Kidney epithelial cell (primary cell): ENCODE measurements around the gene NPL. TPM values are rescaled to one million over a fixed set of nuclear protein-coding genes. Genes with fewer than 3 reads are reported as not detected.
A peak's percentile ranks its signal among the peaks of the same experiment; 100 is the strongest.

Experiments
- DNase-seq: peaks from one replicate; pipeline ENCODE4 v3.0.0-alpha.2; 2010; ENCODE audit warnings: low read depth
- H3K27me3 ChIP-seq: 2 replicates; pipeline ENCODE4 v1.6.0; 2011; ENCODE audit warnings: low read length; ENCODE audit not compliant: control insufficient read depth, insufficient read depth
- H3K36me3 ChIP-seq: 2 replicates; pipeline ENCODE4 v1.5.1; 2011; ENCODE audit warnings: low read length; ENCODE audit not compliant: control insufficient read depth, insufficient read depth
- H3K4me3 ChIP-seq: 2 replicates; pipeline ENCODE4 v1.5.1; 2011; ENCODE audit warnings: low read depth, mild to moderate bottlenecking, control low read depth, low read length
- total RNA-seq: library from RNA; depleted of rRNA; stranded (reverse); fragments of >200 nt; gene quantifications from 2 replicates; pipeline ENCODE4 v1.2.3, GENCODE V29; 2015
- TF ChIP-seq, protein P1 (sequence below): IDR thresholded peaks from 2 replicates; pipeline ENCODE4 v1.5.1; 2011; ENCODE audit warnings: mild to moderate bottlenecking, moderate library complexity, low read length, control low read depth, inconsistent platforms; ENCODE audit not compliant: insufficient read depth, poor library complexity, severe bottlenecking

The NPL gene
- total RNA-seq, 1 donor from 2014 or later = 2.3 TPM

DNA sequence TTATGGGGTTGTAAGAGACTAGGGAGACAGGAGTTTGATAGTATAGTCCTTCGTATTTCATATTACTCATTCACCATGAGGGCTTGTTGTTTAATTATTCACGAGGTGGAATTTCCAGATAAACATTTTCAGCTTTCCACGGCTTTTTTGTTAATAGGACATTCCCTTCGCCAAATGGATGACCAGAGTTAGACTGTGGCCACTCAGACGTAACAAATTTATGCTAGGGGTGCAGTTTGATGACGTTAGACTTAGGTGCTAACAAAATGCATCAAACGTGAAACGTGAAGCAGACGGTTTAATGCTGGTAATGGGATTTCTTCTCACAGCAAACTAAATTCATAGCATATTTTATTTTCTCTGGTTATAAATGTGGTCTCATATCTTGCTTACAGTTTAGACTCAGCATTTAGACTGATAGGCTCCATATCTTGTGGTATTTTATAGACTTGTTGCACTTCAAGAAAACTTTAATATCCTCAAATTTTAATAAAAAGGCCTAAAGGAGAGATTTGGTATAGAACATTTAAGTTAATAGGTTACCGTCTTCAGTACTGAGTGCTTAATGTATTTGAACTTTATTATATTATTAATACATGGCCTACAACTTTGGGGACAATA lies 51.9 kb downstream of the NPL start:
- DNase-seq = peak; percentile 68
- peaks cover 3% of the 10 kb centered on the region for H3K36me3 ChIP-seq
- peak overlapping the region; percentile 90 for H3K4me3 ChIP-seq
- TF ChIP-seq, protein P1, sequence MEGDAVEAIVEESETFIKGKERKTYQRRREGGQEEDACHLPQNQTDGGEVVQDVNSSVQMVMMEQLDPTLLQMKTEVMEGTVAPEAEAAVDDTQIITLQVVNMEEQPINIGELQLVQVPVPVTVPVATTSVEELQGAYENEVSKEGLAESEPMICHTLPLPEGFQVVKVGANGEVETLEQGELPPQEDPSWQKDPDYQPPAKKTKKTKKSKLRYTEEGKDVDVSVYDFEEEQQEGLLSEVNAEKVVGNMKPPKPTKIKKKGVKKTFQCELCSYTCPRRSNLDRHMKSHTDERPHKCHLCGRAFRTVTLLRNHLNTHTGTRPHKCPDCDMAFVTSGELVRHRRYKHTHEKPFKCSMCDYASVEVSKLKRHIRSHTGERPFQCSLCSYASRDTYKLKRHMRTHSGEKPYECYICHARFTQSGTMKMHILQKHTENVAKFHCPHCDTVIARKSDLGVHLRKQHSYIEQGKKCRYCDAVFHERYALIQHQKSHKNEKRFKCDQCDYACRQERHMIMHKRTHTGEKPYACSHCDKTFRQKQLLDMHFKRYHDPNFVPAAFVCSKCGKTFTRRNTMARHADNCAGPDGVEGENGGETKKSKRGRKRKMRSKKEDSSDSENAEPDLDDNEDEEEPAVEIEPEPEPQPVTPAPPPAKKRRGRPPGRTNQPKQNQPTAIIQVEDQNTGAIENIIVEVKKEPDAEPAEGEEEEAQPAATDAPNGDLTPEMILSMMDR = no peak
- no peaks in the 10 kb centered on the region for H3K27me3 ChIP-seq

DNA sequence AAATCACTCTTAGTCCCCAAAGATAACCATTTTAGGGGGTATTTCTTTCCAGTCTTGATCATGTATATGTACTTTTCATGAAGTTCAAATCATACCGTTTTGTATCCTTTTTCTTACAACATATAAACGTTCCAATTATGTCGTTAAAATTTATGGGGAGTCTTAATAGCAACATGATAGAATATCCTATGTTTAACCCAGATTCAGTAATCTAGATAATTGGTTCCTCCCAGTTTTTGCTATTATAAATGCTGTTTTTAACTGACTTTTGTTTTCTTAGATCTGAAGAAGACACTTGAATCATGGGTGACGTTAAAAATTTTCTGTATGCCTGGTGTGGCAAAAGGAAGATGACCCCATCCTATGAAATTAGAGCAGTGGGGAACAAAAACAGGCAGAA lies 52.7 kb downstream of the NPL start:
- H3K27me3 ChIP-seq = no peaks in the 10 kb centered on the region
- TF ChIP-seq, protein P1 = no peak
- no peak for DNase-seq
- peaks cover 3% of the 10 kb centered on the region for H3K36me3 ChIP-seq
- H3K4me3 ChIP-seq = no peak overlapping the region

DNA sequence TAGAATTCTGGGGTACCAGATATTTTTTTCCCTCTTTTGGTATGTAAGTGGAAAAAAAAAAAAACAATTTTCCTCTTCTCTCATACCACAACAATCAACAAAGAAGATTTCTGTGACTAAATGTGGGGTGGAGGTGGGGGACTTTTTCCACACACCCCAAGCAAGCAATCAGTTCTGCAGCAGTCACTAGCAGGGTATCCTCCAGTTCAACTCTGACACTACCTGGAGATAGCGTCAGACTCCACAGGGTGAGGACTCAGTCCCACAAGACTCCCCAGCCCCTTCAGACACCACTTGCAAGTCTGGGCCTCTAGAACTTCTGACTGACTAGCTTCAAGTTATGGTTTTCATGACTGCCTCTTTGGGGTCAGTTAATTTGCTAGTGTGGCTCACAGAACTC lies 55.8 kb downstream of the NPL start:
- DNase-seq = no peak
- peaks cover 6% of the 10 kb centered on the region for H3K36me3 ChIP-seq
- H3K4me3 ChIP-seq = no peak overlapping the region
- H3K27me3 ChIP-seq = no peaks in the 10 kb centered on the region
- TF ChIP-seq, protein P1 = no peak

DNA sequence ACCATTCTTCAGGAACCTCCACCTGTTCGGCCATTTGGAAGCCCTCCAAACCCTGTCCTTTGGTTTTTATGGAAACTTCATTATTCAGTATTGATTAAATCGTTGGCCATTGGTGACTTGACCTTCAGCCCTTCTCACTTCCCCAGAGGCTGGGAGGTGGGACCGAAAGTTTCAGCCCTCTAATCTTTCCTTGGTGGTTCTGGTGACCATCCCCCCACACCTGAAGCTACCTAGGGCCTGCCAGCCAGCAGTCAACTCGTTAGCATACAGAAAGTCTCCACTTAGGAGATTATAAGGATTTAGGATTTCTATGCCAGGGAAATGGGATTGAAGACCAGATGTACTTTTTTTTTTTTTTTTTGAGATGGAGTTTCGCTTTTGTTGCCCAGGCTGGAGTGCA lies 56.3 kb downstream of the NPL start:
- Histone ChIP-seq H3K36me3 (peaks cover 6% of the 10 kb centered on the region), H3K27me3 (no peaks in the 10 kb centered on the region), H3K4me3 (no peak overlapping the region)
- TF ChIP-seq, protein P1 = no peak
- DNase-seq = no peak

DNA sequence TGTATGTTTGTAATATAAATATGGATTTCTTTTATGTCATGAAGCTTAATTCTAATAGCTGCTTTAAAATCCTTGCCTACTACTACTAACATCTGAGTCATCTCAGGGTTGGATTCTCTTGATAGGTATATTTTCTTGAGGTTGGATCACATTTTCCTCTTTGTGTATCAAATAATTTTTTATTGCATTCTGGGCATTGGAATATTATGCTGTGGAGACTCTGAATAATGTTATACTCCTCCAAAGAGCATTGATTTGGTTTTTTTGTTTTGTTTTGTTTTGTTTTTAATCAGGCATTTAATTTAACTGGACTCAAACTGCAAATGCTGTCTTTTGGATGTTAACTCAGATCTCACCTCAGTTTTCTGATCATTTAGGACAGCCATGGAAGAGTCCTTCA lies 57.5 kb downstream of the NPL start:
- Histone ChIP-seq H3K27me3 (no peaks in the 10 kb centered on the region), H3K4me3 (no peak overlapping the region), H3K36me3 (peaks cover 6% of the 10 kb centered on the region)
- DNase-seq = no peak
- TF ChIP-seq, protein P1 = no peak

DNA sequence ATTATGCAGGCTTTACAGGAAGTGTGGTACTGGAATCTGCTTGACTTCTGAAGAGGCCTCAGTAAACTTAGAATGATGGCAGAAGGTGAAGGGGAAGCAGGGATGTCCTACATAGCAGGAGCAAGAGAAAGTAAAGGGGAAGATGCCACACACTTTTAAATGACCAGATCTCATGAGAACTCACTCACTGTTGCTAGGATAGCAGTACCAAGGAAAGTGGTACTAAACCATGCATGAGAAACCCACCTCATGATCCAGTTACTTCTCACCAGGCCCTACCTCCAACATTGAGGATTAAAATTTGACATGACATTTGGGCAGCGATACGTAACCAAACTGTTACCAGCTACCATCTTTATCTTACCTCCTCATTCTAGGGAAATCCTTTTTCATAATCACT lies 59.2 kb downstream of the NPL start:
- no peaks in the 10 kb centered on the region for H3K27me3 ChIP-seq
- H3K4me3 ChIP-seq = no peak overlapping the region
- TF ChIP-seq, protein P1 = no peak
- DNase-seq = no peak
- peaks cover 5% of the 10 kb centered on the region for H3K36me3 ChIP-seq
